ENCODE results near the gene ANKH.

Gene ANKH

DNA sequence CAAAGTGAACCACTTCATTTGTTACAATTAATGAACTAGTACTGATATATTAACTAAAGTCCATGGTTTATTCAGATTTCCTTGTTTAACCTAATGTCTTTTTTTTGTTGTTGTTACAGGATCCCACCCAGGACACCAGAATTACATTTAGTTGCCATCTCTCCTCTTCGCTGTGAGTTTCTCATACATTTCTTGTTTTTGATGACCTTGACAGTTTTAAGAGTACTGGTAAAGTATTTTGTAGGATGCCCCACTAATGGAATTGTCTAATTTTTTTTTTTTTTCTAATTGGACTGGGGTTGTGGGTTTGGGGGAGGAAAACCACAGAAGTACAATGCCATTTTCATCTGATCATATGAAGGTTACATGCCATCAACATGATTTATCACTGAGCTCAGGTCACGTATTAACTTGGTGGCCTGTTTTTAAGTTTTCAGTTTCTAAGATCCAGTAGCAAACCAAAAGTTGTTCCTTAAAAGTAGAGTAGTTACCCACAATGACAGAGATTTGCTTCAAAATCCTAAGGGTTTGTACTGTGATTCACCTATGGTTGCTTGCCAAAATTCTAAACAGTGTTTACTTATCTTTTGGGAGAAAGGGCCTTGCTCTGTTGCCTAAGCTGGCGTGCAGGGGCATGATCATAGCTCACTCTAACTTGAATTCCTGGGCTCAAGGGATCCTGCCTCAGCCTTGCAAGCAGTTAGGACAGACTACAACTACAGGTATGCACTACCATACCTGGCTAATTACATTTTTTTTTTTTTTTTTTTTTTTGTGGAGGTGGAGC, 211.6 kb downstream of the ANKH start:
- no peak for DNase-seq

DNA sequence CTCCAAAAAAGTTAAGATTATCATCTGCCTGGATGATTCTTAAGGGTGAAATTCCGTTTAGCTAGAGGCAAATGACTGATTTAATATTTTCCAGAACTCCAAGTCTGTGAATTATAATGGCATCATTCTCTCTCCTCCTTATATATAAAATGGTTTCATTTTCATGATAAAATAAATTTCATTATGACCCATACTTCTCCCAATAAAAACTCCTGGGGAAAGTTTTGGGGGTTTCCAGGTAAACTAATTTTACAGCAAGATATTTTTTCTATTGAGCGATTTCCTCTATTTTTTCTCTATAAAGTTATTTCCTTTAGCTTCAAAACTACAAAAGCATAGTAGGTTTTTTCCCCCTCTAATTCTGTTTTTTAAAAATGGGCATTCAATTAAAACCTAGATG, 214.7 kb downstream of the ANKH start:
- DNase-seq, result no peak

DNA sequence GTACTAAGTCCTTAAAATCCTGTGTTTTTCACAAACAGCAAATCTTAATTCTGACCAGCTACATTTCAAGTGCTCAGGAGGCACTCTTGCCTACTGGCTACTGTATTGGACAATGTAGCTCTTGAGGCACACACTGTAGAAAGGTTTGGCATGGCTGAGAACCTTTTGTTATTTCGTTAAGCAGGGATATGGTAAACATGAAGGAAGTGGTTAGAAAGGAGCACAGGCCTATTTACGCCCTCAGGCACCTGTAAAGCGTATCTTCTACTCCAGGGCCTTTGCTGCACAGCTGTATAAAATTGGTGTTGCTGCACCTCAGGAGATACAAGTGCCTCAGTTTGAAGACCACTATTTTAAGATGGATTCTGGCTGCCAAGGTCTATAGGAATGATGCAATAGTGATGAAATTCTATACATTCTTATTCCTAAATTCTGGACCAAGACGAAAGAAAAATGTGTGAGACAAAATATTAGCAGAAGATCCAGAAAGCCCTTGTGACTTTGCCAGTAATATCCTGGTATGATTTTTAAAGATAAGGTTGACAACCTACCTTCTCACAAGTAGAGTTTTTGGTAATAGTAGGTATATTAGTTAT, 216.3 kb downstream of the ANKH start:
- no peak for DNase-seq
